NCI-H146 treated with DMSO at 0.1 percent for 48 hours (cell line): ENCODE results near the gene SLC7A10.
"Not testable (repeated sequence)": the region's sequence is repeated elsewhere in the genome, so short reads cannot be mapped to it uniquely, and the experiment has no call there.

ENCODE experiments used
- DNase-seq: peaks from one replicate; lab custom pipeline; 2025; ENCODE audit not compliant: unreplicated experiment; lab: John Stamatoyannopoulos, UW

SLC7A10 gene

DNA sequence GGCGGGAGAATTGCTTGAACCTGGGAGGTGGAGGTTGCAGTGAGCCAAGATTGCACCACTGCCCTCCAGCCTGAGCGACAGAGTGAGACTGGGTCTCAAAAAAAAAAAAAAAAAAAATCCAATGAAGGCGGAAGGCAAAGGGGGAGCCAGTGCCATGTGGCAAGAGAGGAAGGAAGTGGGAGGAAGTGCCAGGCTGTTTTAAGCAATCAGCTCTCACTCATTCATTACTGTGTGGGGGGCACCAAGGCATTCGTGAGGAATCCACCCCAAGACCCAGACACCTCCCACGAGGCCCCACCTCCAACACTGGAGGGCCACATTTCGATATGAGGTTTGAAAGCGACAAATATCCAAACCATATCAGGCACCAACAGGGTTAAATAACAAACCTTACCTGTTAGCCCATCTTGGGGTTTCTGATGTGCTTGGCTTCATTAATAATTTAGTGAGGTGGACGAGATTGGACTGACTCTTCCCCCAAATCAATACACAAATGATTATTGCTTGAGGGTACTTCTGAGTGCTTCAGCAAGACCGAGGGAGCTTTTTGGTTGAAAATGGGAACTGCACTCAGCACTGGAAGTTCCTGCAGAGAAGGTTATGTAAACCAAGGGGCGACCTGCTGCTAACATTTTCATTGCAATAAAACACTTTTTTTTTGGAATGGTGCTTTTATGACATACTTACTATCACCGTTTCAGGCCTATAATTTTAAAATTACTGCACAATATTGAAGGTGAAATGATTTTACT lies 39.0 kb downstream of the SLC7A10 start:
- no peak for DNase-seq

- DNase-seq = peak; percentile 79
Measured at GRCh38 chr19:33177417-33177979, 48.2 kb downstream of the SLC7A10 start.

- peak; percentile 100 for DNase-seq
Measured at GRCh38 chr19:33176670-33177416, 48.8 kb downstream of the SLC7A10 start.

- peak; percentile 35 for DNase-seq
Measured at GRCh38 chr19:33175886-33176669, 49.6 kb downstream of the SLC7A10 start.

GRCh38 chr19:33175156-33175782 lies 50.4 kb downstream of the SLC7A10 start:
- DNase-seq = no peak

GRCh38 chr19:33174186-33174585 lies 51.5 kb downstream of the SLC7A10 start:
- no peak for DNase-seq

- DNase-seq = no peak
Measured at GRCh38 chr19:33171916-33172359, 53.7 kb downstream of the SLC7A10 start.

GRCh38 chr19:33171222-33171795 lies 54.3 kb downstream of the SLC7A10 start:
- no peak for DNase-seq

GRCh38 chr19:33168528-33168927 lies 57.1 kb downstream of the SLC7A10 start:
- no peak for DNase-seq

DNA sequence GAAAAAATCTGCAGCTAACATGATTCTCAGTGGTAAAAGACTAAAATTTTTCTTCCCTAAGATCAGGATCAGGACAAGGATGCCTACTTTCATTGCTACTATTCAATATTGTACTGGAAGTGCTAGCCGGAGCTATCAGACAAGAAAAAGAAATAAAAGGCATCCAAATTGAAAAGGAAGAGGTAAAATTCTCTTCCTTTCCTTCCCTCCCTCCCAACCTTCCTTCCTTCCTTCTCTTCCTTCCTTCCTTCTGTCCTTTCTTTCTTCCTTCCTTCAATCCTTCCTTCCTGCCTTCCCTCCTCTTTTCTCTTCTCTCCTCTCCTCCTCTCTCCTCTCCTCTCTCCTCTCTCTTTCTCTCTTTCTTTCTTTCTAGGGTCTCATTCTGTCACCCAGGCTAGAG lies 58.2 kb downstream of the SLC7A10 start:
- DNase-seq = no peak

- DNase-seq = not testable (repeated sequence)
Measured at GRCh38 chr19:33166037-33166436, 59.6 kb downstream of the SLC7A10 start.

GRCh38 chr19:33163481-33163880 lies 62.2 kb downstream of the SLC7A10 start:
- no peak for DNase-seq

DNA sequence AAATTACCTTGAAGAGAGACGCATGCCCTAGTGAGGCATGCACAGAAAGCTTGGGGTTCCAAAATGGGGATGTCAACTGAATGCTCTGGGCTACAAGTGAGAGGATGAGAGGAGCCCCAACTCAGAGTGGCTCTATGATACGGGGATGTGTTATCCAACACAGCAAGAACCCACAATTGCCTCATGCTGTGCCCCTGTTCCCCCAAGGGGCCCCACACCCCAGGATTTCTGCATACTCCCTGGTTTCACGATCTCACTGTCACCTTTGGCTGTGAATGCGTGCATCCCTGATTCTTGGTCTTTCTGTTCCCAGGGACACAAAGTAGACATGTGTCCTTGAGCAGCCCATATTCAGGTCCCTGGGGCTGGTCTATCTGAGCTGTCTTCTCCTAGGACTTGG lies 64.4 kb downstream of the SLC7A10 start:
- no peak for DNase-seq

DNA sequence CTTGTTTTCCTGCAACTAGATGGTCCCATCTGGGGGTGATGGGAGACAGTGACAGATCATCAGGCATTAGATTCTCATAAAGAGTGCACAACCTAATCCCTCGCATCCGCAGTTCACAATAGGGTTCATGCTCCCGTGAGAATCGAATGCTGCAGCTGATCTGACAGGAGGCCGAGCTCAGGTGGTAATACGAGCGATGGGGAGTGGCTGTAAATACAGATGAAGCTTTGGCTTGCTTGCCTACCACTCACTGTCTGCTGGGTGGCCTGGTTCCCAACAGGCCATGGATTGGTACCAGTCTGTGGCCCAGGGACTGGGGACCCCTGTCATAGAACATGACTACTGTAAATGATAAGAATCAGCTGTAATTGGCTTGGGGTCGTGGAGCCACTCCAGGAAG lies 65.8 kb downstream of the SLC7A10 start:
- no peak for DNase-seq

GRCh38 chr19:33159149-33159548 lies 66.5 kb downstream of the SLC7A10 start:
- DNase-seq = no peak
